Glomerular endothelial cell (primary cell): ENCODE data around the gene MIER3. TPM values are rescaled to one million over a fixed set of nuclear protein-coding genes. Genes with fewer than 3 reads are reported as not detected.

Source experiments
- DNase-seq: peaks from one replicate; pipeline ENCODE4 v3.0.0-alpha.2; 2011; ENCODE audit warnings: low read depth, low spot score; ENCODE audit errors: extremely low read depth
- total RNA-seq: library from RNA; depleted of rRNA; stranded (reverse); fragments of >200 nt; gene quantifications from 2 replicates; pipeline ENCODE4 v1.2.3, GENCODE V29; 2015

Gene MIER3
- total RNA-seq, 1 donor from 2014 or later = 27.7 TPM

DNA sequence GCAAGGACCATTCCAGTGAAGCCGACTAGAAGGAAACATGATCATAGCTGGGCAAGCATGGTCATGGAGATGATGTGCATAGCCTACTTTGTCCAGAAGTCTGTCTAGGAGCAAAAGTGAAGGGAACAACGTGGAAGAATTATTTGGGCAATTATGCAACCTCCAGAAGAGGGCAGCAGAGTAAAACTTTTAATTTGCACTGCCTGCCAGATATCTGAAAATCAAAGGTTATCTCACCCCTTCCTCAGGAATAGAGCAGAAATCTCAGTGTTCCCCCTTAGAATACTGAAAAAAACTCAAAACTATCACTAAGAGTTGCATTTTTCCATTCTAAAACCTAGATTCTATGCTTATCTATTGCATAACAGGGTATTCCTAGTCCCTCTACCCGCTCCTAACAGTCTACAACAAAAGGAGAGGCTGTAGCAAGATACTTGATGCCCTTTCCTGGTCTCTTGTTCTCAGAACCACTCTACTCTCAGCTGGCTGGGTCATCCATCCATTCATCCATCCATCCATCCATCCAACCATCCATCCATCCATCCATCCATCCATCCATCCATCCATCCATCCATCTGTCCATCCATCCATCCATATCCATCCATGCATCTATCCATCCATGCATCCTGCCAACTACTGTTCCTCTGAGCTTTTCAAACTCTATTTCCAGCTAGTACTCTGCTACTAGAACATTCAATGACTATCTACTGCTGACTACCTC is 50.9 kb downstream of the MIER3 start:
- no peak for DNase-seq

DNA sequence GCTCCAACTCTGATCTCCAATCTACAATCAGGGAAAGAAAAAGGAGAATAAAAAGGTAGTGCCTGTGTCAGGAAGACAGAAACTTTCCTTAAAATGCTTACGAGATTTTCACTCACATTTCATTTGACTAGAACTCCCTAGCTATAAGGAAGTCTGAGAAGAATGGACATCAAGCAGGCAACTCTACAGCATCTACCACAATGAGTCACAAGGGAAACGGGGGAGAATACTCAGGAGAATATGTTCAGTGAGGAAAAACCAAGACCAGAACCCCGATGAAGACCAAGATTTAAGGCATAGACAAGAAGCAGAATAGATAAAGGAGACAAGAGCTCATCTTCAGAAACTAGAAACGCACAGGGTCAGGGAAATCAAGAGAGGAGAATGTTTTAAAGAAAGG is 51.5 kb downstream of the MIER3 start:
- DNase-seq = no peak

DNA sequence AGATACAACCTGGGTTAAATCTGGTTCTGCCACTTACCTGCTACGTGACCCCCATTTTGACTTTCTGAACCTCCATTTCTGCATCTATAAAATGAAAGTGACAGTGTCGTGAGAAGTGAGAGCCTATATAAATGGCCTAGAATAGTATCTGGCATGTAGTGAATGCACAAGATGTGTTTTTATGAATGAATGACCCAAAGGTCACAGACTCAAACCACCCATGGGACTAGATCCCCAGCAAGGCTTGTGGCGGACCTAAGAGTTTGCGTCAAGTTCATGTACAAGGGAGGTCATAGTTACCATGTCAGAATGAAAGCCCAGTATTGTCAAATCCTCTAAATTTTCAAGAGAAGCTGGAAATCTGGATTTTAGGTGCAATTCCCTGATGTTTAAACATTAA is 53.7 kb downstream of the MIER3 start:
- DNase-seq = no peak

DNA sequence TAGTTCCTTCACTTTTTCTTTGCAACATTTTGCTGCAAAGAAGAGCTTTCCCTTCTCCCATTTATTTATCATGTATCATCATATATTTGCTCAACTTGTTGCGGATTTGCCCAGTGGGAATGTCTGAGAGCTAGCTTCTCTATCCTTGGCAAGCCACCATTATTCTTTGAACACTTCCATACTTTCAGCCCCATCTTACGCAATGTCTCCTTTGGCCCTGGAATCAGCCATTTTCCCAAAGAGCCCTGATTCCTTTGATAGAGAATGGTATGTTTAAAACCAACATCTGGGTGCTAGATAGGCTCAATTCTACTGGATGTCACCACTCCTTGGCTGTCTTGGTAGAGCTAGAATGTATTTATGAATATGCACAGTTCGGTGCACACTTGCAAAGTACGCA is 55.2 kb downstream of the MIER3 start:
- no peak for DNase-seq

DNA sequence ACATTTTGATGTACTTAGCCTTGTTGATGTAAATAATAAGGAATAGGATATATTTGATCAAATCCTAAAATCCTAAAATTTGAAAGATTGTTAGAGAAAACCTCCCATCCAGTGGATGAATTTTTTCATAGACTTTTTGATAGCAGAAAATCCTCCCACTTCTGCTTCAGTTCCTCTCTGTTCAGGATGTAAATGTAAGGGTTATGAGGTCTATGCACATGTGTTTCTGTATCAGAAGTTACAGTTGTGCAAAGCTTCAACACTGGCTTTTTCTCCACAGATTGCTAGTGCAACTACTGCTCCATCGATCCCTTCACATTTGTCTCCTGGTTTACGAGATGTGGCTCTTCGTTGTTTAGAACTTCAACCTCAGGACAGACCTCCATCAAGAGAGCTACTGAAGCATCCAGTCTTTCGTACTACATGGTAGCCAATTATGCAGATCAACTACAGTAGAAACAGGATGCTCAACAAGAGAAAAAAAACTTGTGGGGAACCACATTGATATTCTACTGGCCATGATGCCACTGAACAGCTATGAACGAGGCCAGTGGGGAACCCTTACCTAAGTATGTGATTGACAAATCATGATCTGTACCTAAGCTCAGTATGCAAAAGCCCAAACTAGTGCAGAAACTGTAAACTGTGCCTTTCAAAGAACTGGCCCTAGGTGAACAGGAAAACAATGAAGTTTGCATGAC is 58.5 kb downstream of the MIER3 start:
- no peak for DNase-seq

DNA sequence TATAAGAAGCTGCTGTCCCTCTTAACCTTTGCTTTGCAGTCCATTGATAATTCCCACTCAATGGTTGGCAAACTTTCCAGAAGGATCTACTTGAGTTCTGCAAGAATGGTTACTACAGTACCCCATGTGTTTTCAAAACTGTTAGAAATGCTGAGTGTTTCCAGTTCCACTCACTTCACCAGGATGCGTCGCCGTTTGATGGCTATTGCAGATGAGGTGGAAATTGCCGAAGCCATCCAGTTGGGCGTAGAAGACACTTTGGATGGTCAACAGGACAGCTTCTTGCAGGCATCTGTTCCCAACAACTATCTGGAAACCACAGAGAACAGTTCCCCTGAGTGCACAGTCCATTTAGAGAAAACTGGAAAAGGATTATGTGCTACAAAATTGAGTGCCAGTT is 70.4 kb downstream of the MIER3 start:
- no peak for DNase-seq

DNA sequence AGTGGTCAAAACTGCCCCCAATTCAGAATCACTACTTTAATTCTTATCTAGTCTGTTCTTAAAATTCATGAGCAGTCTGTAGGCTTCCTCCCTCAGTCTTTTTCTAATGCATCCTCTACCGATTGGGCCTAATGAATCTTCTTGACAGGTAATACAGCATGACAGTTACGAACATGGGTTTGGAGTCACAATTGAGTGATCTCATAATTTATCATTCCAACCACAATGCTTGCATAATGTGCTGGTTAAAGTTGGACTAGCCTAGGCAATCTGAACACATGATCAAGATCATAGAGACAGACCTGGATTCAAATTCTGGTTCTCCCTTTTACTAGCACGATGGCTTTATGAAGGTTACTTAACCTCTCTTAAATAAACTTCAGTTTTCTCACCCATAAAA is 75.6 kb downstream of the MIER3 start:
- DNase-seq = no peak

DNA sequence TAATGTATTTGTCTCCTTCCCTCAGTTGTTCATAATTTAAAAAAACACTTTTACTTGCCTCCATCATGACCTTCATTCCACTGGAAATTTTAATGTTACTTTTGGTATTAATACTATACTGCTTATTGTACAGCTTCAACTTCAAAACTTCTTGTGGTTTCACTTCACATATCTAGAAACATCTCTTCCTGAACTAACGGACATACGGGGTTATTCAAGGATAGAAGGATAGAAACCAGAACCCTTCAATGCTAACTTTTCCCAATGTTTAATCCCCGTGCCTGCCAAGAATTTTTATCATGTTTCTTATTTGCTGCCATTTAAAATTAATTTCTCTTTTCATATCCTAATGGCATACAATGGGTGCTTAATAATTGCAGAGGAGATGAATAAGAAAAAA is 78.9 kb downstream of the MIER3 start:
- DNase-seq = no peak

DNA sequence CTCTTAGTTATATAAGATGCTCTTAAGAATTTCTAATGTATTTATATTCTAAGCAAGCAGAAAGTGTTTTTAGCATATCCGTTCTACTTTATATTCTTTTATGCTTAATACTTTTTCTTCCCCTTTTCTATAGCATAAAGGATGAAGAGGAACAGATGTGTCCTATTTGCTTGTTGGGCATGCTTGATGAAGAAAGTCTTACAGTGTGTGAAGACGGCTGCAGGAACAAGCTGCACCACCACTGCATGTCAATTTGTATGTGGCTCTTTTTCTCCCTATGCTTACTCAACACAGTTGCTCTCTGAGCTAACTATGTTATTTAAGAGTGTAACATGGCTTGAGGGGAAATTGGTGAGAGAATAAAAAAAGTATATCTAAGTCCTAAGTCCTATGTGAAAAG is 80.1 kb downstream of the MIER3 start:
- DNase-seq = no peak

Other genes with a start within 250 kb of the MIER3 start
- 13.2 and 17.5 TPM in 2 replicates for gene MAP3K1, start 136.6 kb downstream of the MIER3 start, total RNA-seq
- 0.68 and 5.1 TPM in 2 replicates for gene SETD9, start 42.5 kb downstream of the MIER3 start, total RNA-seq
- 30.6 and 41.8 TPM in 2 replicates for gene GPBP1, start 221.9 kb upstream of the MIER3 start, total RNA-seq